ENCODE results near the gene PTK7.

GRCh38 chr6:43059168-43060033 is 16.7 kb upstream of the PTK7 start, which contains the start of the genes KLC4 and MRPL2:
- no peak for TF ChIP-seq CTCF (IDR thresholded peaks at IDR 0.05; ENCODE audit: extremely low read depth in 1 of 2, insufficient read depth in 1 of 2, low read depth in 1 of 2, low read length in 2 of 2)
- TF ChIP-seq POLR2A (IDR thresholded peaks at IDR 0.05; ENCODE audit: low read depth, low read length): peak; percentile 92
- no peak for TF ChIP-seq EZH2 (IDR thresholded peaks at IDR 0.05; ENCODE audit: borderline replicate concordance, low read depth, low read length, severe bottlenecking)
- TF ChIP-seq, protein P1, sequence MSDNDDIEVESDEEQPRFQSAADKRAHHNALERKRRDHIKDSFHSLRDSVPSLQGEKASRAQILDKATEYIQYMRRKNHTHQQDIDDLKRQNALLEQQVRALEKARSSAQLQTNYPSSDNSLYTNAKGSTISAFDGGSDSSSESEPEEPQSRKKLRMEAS (IDR thresholded peaks at IDR 0.05; ENCODE audit: insufficient read depth, insufficient read length): peak; percentile 29
- TF ChIP-seq POLR2AphosphoS5 (IDR thresholded peaks at IDR 0.05; ENCODE audit: insufficient read depth, low read depth, low read length): peak; percentile 82
